ENCODE measurements around the gene ZKSCAN5.
"Not testable (repeated sequence)": the region's sequence is repeated elsewhere in the genome, so short reads cannot be mapped to it uniquely, and the experiment has no call there.

ZKSCAN5 gene

DNA sequence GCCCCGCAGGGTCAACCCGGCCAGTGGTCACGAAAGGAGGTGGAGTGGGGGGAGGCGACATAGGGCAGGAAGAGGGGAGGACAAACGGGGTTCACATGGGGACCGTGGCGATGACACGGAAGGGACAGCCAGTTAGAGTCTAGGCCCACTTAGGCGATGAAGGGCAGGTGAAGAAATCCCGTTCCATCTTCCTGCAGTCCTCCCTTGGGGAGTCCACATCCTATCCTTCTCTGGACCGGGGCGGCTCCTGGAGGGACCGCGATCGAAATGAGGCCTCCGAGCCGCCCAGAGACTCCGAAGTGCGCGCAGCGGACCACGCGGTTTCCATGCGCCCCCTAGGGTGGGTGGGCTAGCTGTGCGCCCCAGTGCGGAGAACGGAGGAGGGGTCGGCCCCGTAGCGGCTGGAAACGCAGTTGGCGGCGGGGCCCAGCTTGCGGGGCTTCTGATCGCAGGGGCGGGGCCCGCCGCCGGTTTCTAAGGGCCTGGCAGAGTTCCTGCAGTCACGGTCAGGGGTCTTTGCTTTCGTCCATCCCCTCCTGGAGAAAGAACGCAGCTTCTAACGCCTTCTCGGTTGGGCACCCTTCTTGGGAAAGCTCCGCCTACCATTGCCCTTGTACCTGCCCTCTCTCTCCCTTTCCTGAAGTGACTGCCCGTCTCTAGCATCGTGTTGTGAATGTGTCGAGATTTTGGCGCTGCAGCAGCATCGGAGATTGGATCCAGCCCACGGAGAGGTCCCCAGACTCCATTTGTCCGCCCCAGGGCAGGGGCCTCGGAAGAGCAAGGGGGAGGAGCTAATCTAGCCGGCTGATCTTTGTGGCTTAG lies 75.7 kb downstream of the ZKSCAN5 start:
- DNase-seq: peak; percentile 65 to 81 (median 78)
- H3K27me3 ChIP-seq (replicated peaks in 2 of 5; ENCODE audit: control insufficient read depth in 4 of 5, insufficient read depth in 5 of 5, low read length in 4 of 5): peaks cover 0 to 7% (median 4%) of the 10 kb centered on the region in 5 experiments
- ChIA-PET POLR2A (interaction anchor here (1.2 kb wide), 1 partner anchor 21 kb away, joined by 3 read pairs; no protein-coding TSS in a partner anchor), CTCF (interaction anchor here (0.7 to 1.8 kb wide), 9 partner anchors 10 to 409 kb away, joined by 3 to 9 read pairs (median 3); partner anchors contain the start of genes ZNF655 and ZSCAN25)
- WGBS (ENCODE audit: insufficient coverage): under 1% methylated on average over 46 of the region's 54 CpGs
- H3K4me1 ChIP-seq (ENCODE audit: control extremely low read depth in 1 of 4, control insufficient read depth in 4 of 4, insufficient read depth in 4 of 4, low read length in 3 of 4): peaks cover 2 to 16% (median 11%) of the 10 kb centered on the region in 4 experiments
- H3K4me3 ChIP-seq (ENCODE audit: control insufficient read depth in 1 of 7, extremely low read depth in 1 of 7, insufficient read depth in 4 of 7, low read depth in 2 of 7, low read length in 6 of 7): peak overlapping the region; percentile 10 to 84 (median 76)
- H3K9me3 ChIP-seq (ENCODE audit: control extremely low read depth in 1 of 5, control insufficient read depth in 4 of 5, insufficient read depth in 2 of 5, low read depth in 1 of 5, low read length in 4 of 5): no peaks in the 10 kb centered on the region
- H3K27ac ChIP-seq (ENCODE audit: insufficient read depth in 1 of 2, low read depth in 1 of 2, low read length in 2 of 2, poor library complexity in 1 of 2, severe bottlenecking in 2 of 2): no peak overlapping the region
- H3K36me3 ChIP-seq (ENCODE audit: control insufficient read depth in 4 of 4, insufficient read depth in 4 of 4, low read length in 3 of 4): no peaks in the 10 kb centered on the region

DNA sequence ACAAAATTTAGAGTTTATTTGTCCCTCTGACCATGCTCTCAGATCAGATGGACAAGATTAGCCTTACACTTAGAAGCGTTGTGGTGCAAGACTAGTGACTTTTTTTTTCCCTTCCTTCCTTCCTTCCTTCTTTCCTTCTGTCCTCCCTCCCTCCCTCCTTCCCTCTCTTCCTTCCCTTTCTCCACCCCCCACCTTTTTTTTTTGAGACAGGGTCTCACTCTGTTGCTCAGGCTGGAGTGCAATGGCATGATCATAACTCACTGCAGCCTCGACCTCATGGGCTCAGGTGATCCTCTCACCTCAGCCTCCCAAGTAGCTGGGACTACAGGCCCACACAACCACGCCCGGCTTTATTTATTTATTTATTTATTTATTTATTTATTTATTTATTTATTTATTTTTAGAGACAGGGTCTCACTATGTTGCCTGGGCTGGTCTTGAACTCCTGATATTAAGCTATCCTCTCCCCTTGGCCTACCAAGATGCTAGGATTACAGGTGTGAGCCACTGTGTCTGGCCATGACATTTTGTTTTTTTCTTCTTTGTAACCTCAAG lies 76.4 kb downstream of the ZKSCAN5 start:
- ChIA-PET POLR2A (interaction anchor here (1.2 kb wide), 1 partner anchor 22 kb away, joined by 3 read pairs; no protein-coding TSS in a partner anchor), CTCF (interaction anchor here (0.7 to 1.8 kb wide), 9 partner anchors 10 to 408 kb away, joined by 3 to 9 read pairs (median 3); partner anchors contain the start of genes ZNF655 and ZSCAN25)
- H3K36me3 ChIP-seq (ENCODE audit: control insufficient read depth in 4 of 4, insufficient read depth in 4 of 4, low read length in 3 of 4); H3K9me3 ChIP-seq (ENCODE audit: control extremely low read depth in 1 of 5, control insufficient read depth in 4 of 5, insufficient read depth in 2 of 5, low read depth in 1 of 5, low read length in 4 of 5); H3K27me3 ChIP-seq (replicated peaks in 2 of 5; ENCODE audit: control insufficient read depth in 4 of 5, insufficient read depth in 5 of 5, low read length in 4 of 5); DNase-seq; H3K27ac ChIP-seq (ENCODE audit: insufficient read depth in 1 of 2, low read depth in 1 of 2, low read length in 2 of 2, poor library complexity in 1 of 2, severe bottlenecking in 2 of 2): not testable (repeated sequence)
- peaks cover 2 to 16% (median 11%) of the 10 kb centered on the region in 4 experiments for H3K4me1 ChIP-seq (ENCODE audit: control extremely low read depth in 1 of 4, control insufficient read depth in 4 of 4, insufficient read depth in 4 of 4, low read length in 3 of 4)
- WGBS (ENCODE audit: insufficient coverage): 0% methylated on average over 1 of the region's 4 CpGs
- peak overlapping the region; percentile 10 to 84 (median 76) for H3K4me3 ChIP-seq (ENCODE audit: control insufficient read depth in 1 of 7, extremely low read depth in 1 of 7, insufficient read depth in 4 of 7, low read depth in 2 of 7, low read length in 6 of 7)

Data from common myeloid progenitor, CD34-positive (primary cell).